Esophagus squamous epithelium (tissue), 5 donors: Measurements from ENCODE around the gene MYT1. TPM values are rescaled to one million over a fixed set of nuclear protein-coding genes. Genes with fewer than 3 reads are reported as not detected.

Experiments used
- DNase-seq: peaks from one replicate; lab custom pipeline; 2025; lab: John Stamatoyannopoulos, UW
- H3K27ac ChIP-seq, 4 donors: fragments of 200-600 bp; sonication (generic); one replicate each; pipeline ENCODE4 v1.5.1; 2016 to 2019; ENCODE audit warnings: mild to moderate bottlenecking in 1 of 4
- H3K27me3 ChIP-seq, 4 donors: fragments of 200-600 bp; sonication (generic); 1 replicate in 3 of 4; 2 replicates in 1 of 4; pipeline versions ENCODE4 v1.5.1 to v1.6.0; 2017 to 2021; ENCODE audit warnings: antibody characterized with exemption in 1 of 4
- H3K36me3 ChIP-seq, 3 donors: fragments of 200-600 bp; sonication (generic); one replicate each; pipeline ENCODE4 v1.5.1; 2016 to 2019
- H3K4me1 ChIP-seq, 3 donors: fragments of 200-600 bp; sonication (generic); one replicate each; pipeline ENCODE4 v1.5.1; 2017 to 2019
- H3K4me3 ChIP-seq, 4 donors: fragments of 200-600 bp; sonication (generic); 1 replicate in 3 of 4; 2 replicates in 1 of 4; pipeline ENCODE4 v1.5.1; 2016 to 2019; ENCODE audit warnings: mild to moderate bottlenecking in 2 of 4, moderate library complexity in 1 of 4
- H3K9me3 ChIP-seq, 3 donors: fragments of 200-600 bp; sonication (generic); one replicate each; pipeline ENCODE4 v1.5.1; 2016 to 2019
- CTCF ChIP-seq, 6 experiments: fragments of 450-650 bp in 4 of 6; fragments of 200-600 bp in 2 of 6; sonication (generic) in 2 of 6; IDR thresholded peaks; one replicate each; pipeline ENCODE4 v1.5.1; 2016 to 2019; ENCODE audit warnings: antibody characterized with exemption in 6 of 6, mild to moderate bottlenecking in 4 of 6, moderate library complexity in 4 of 6
- POLR2A ChIP-seq, 4 donors: fragments of 450-650 bp; IDR thresholded peaks; one replicate each; pipeline ENCODE4 v1.6.1; 2017; ENCODE audit warnings: antibody characterized with exemption in 4 of 4, mild to moderate bottlenecking in 4 of 4, moderate library complexity in 3 of 4
- WGBS, 2 donors: methylation state at CpG; one replicate each; pipeline ENCODE4 v1.1.5; 2018; 5-methylcytosine and 5-hydroxymethylcytosine counted together
- intact Hi-C: fragments of 100-400 bp; cut with DNase I; formaldehyde crosslinking; loops from one replicate; pipeline ENCODE4 v1.15.0; 2022
- total RNA-seq, 4 donors: library from RNA; depleted of rRNA; stranded (reverse); fragments of >200 nt; gene quantifications; one replicate each; pipeline ENCODE4 v1.1.0, GENCODE V29; 2016
- donor health status: DM: yes; HTN: yes; CAD: no.

MYT1 gene
- total RNA-seq, 4 donors from 2014 or later, result not detected

GRCh38 chr20:64244281-64244805 is 80.1 kb downstream of the MYT1 start:
- no peak for DNase-seq
- peaks cover 0 to 39% (median 0%) of the 10 kb centered on the region in 4 donors for H3K27me3 ChIP-seq
- no peak for TF ChIP-seq POLR2A (IDR thresholded peaks at IDR 0.05)
- TF ChIP-seq CTCF (IDR thresholded peaks at IDR 0.05), result no peak
- no peaks in the 10 kb centered on the region for H3K9me3 ChIP-seq
- H3K4me1 ChIP-seq, result no peaks in the 10 kb centered on the region
- no peak overlapping the region for H3K27ac ChIP-seq
- 58 to 68% methylated on average over 2 of the region's 2 CpGs for WGBS, 2 donors
- no peak overlapping the region for H3K4me3 ChIP-seq
- intact Hi-C loops, result no loop called here
- no peaks in the 10 kb centered on the region for H3K36me3 ChIP-seq

GRCh38 chr20:64244870-64245603 is 80.8 kb downstream of the MYT1 start:
- TF ChIP-seq POLR2A (IDR thresholded peaks at IDR 0.05), result no peak
- no peak for TF ChIP-seq CTCF (IDR thresholded peaks at IDR 0.05)
- WGBS, 2 donors, result 50 to 72% methylated on average over 4 to 6 of the region's 8 CpGs
- intact Hi-C loops, result no loop called here
- Histone ChIP-seq H3K36me3 (no peaks in the 10 kb centered on the region), H3K27me3 (peaks cover 0 to 39% (median 0%) of the 10 kb centered on the region in 4 donors), H3K4me1 (no peaks in the 10 kb centered on the region), H3K27ac (no peak overlapping the region), H3K9me3 (no peaks in the 10 kb centered on the region), H3K4me3 (no peak overlapping the region)
- no peak for DNase-seq

- no peaks in the 10 kb centered on the region for H3K9me3 ChIP-seq
Measured at GRCh38 chr20:64245746-64246595, 81.7 kb downstream of the MYT1 start.

GRCh38 chr20:64246616-64247306 is 82.5 kb downstream of the MYT1 start:
- DNase-seq, result no peak
- H3K27me3 ChIP-seq, result peaks cover 0 to 45% (median 0%) of the 10 kb centered on the region in 4 donors
- TF ChIP-seq CTCF (IDR thresholded peaks at IDR 0.05) (no peak), POLR2A (IDR thresholded peaks at IDR 0.05) (no peak)
- no peaks in the 10 kb centered on the region for H3K9me3 ChIP-seq
- no peaks in the 10 kb centered on the region for H3K36me3 ChIP-seq
- no peak overlapping the region for H3K4me3 ChIP-seq
- no peaks in the 10 kb centered on the region for H3K4me1 ChIP-seq
- intact Hi-C loops, result no loop called here
- no peak overlapping the region for H3K27ac ChIP-seq
- WGBS, 2 donors, result 67 to 84% methylated on average over 7 to 10 of the region's 10 CpGs

More at GRCh38 chr20:64245746-64246595, 81.7 kb downstream of the MYT1 start:
- intact Hi-C loops, result no loop called here
- Histone ChIP-seq H3K36me3 (no peaks in the 10 kb centered on the region), H3K27ac (no peak overlapping the region), H3K27me3 (peaks cover 0 to 42% (median 0%) of the 10 kb centered on the region in 4 donors), H3K4me1 (no peaks in the 10 kb centered on the region), H3K4me3 (no peak overlapping the region)
- DNase-seq, result no peak
- no peak for TF ChIP-seq POLR2A (IDR thresholded peaks at IDR 0.05)
- no peak for TF ChIP-seq CTCF (IDR thresholded peaks at IDR 0.05)
- WGBS, 2 donors, result 70 to 75% methylated on average over 6 to 8 of the region's 9 CpGs
